SK-N-SH treated with all-trans-retinoic acid at 6 μM for 48 hours (cell line): ENCODE measurements around the gene TAMM41.

ENCODE experiments used
- ATAC-seq: fragments of 200-7000 bp; cut with Tn5 transposase; 3 replicates; pipeline ENCODE4 v1.9.1; 2020; ENCODE audit warnings: mild to moderate bottlenecking, moderate library complexity
- ARNTL ChIP-seq: fragments of 450-650 bp; formaldehyde crosslinking; IDR thresholded peaks from 2 replicates; pipeline ENCODE4 v1.5.0; 2020; ENCODE audit warnings: low read depth, mild to moderate bottlenecking, moderate library complexity, borderline replicate concordance
- BACH2 ChIP-seq: fragments of 250-450 bp; sonication (Bioruptor Pico); IDR thresholded peaks from 2 replicates; pipeline ENCODE4 v1.9.0; 2021; ENCODE audit warnings: mild to moderate bottlenecking, borderline replicate concordance
- CSDC2 ChIP-seq: fragments of 250-450 bp; sonication (Bioruptor Pico); IDR thresholded peaks from 2 replicates; pipeline ENCODE4 v1.5.0; 2020; ENCODE audit warnings: mild to moderate bottlenecking, moderate library complexity
- ESRRG ChIP-seq: fragments of 250-450 bp; sonication (Bioruptor Pico); IDR thresholded peaks from 2 replicates; pipeline ENCODE4 v1.6.1; 2021; ENCODE audit warnings: mild to moderate bottlenecking
- GLIS3 ChIP-seq: fragments of 250-450 bp; sonication (Bioruptor Pico); IDR thresholded peaks from 2 replicates; pipeline ENCODE4 v1.5.0; 2020; ENCODE audit warnings: mild to moderate bottlenecking, moderate library complexity
- ISL1 ChIP-seq: fragments of 250-450 bp; sonication (Bioruptor Pico); IDR thresholded peaks from 2 replicates; pipeline ENCODE4 v2.1.2; 2022; ENCODE audit warnings: mild to moderate bottlenecking, moderate library complexity
- OSR1 ChIP-seq: fragments of 250-450 bp; sonication (Bioruptor Pico); IDR thresholded peaks from 2 replicates; pipeline ENCODE4 v1.8.0; 2022; ENCODE audit warnings: moderate library complexity, mild to moderate bottlenecking, inconsistent platforms
- PPARA ChIP-seq: fragments of 250-450 bp; sonication (Bioruptor Pico); IDR thresholded peaks from 2 replicates; pipeline ENCODE4 v1.5.0; 2020; ENCODE audit warnings: mild to moderate bottlenecking, borderline replicate concordance
- RARB ChIP-seq: fragments of 250-450 bp; sonication (Bioruptor Pico); IDR thresholded peaks from 2 replicates; pipeline ENCODE4 v1.8.0; 2021; ENCODE audit warnings: mild to moderate bottlenecking, moderate library complexity
- SNAI2 ChIP-seq: fragments of 250-450 bp; sonication (Bioruptor Pico); IDR thresholded peaks from 2 replicates; pipeline ENCODE4 v1.5.0; 2020; ENCODE audit warnings: mild to moderate bottlenecking, moderate library complexity
- TCF4 ChIP-seq: fragments of 250-450 bp; sonication (Bioruptor Pico); IDR thresholded peaks from 2 replicates; pipeline ENCODE4 v1.8.0; 2021; ENCODE audit warnings: mild to moderate bottlenecking, moderate library complexity, borderline replicate concordance
- TOX ChIP-seq: fragments of 250-450 bp; sonication (Bioruptor Pico); IDR thresholded peaks from 2 replicates; pipeline ENCODE4 v1.8.0; 2021; ENCODE audit warnings: mild to moderate bottlenecking, moderate library complexity, borderline replicate concordance
- ZC3H10 ChIP-seq: fragments of 250-450 bp; sonication (Bioruptor Pico); IDR thresholded peaks from 2 replicates; pipeline ENCODE4 v1.5.1; 2021; ENCODE audit warnings: mild to moderate bottlenecking, moderate library complexity
- ZFP3 ChIP-seq: fragments of 250-450 bp; sonication (Bioruptor Pico); IDR thresholded peaks from 2 replicates; pipeline ENCODE4 v1.5.0; 2020; ENCODE audit warnings: mild to moderate bottlenecking, moderate library complexity
- ZFP30 ChIP-seq: fragments of 450-650 bp; formaldehyde crosslinking; IDR thresholded peaks from 2 replicates; pipeline ENCODE4 v1.5.0; 2022; ENCODE audit warnings: mild to moderate bottlenecking, moderate library complexity
- ZNF565 ChIP-seq: fragments of 450-650 bp; formaldehyde crosslinking; conservative IDR thresholded peaks from 2 replicates; pipeline ENCODE4 v1.5.0; 2020; ENCODE audit warnings: low read depth, mild to moderate bottlenecking, moderate library complexity
- ZNF70 ChIP-seq: fragments of 450-650 bp; formaldehyde crosslinking; IDR thresholded peaks from 2 replicates; pipeline ENCODE4 v1.5.0; 2020; ENCODE audit warnings: mild to moderate bottlenecking, moderate library complexity
- ZNF8 ChIP-seq: fragments of 450-650 bp; formaldehyde crosslinking; IDR thresholded peaks from 2 replicates; pipeline ENCODE4 v1.5.0; 2020; ENCODE audit warnings: mild to moderate bottlenecking, moderate library complexity
- TF ChIP-seq, protein P1 (sequence below): fragments of 250-450 bp; sonication (Bioruptor Pico); IDR thresholded peaks from 2 replicates; pipeline ENCODE4 v1.5.0; 2020; ENCODE audit warnings: mild to moderate bottlenecking, moderate library complexity
- TF ChIP-seq, protein P2 (sequence below): fragments of 250-450 bp; sonication (Bioruptor Pico); IDR thresholded peaks from 2 replicates; pipeline ENCODE4 v1.5.1; 2020; ENCODE audit warnings: low read depth, mild to moderate bottlenecking, moderate library complexity
- TF ChIP-seq, protein P3 (sequence below): fragments of 250-450 bp; sonication (Bioruptor Pico); IDR thresholded peaks from 2 replicates; pipeline ENCODE4 v1.5.1; 2021; ENCODE audit warnings: mild to moderate bottlenecking, moderate library complexity
- TF ChIP-seq, protein P4 (sequence below): fragments of 250-450 bp; sonication (Bioruptor Pico); IDR thresholded peaks from 2 replicates; pipeline ENCODE4 v1.8.0; 2020; ENCODE audit warnings: mild to moderate bottlenecking, moderate library complexity, borderline replicate concordance
- TF ChIP-seq, protein P5 (sequence below): fragments of 250-450 bp; sonication (Bioruptor Pico); IDR thresholded peaks from 2 replicates; pipeline ENCODE4 v1.8.0; 2021; ENCODE audit warnings: low read depth, mild to moderate bottlenecking, moderate library complexity, borderline replicate concordance

Gene TAMM41

DNA sequence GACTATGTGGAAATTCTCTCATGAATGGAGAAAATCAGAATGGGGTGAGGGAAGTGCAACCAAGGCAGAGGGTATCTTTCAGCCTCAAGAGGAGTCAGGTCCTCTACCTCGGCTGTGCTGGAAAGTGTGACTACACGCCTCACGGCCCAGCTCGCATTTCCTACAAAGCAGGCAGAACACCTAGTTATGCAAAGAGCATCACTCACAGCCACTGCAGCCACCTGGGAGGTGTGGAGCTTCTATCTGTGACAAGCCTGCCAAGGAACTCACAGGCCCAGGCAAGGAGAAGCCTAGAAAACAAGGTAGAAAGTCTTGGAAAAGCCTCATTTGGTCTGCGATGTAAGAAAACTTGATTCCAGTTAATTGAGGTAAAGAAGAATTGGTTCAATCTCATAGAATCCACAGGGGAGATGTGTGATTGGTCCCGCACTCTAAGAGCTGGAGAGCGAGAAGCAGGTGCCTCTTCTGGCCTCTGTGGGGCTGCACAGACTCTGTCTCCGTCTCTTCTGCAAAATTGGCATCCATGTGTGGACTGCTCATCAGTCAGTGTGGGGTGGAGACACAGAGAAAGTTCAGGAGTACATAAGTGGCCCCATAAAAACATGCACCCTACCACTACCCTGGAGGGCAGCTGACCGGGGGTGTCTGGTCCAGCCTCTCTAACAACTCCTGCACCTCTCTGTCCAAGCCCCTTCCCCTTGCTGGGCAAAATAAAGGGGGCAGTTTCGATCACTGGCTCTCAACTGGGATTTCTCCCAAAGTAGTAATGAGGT, 76.8 kb downstream of the TAMM41 start:
- ATAC-seq: peak; percentile 12
- TF ChIP-seq TOX (CRISPR knock-in tag) (no peak), ZNF565 (CRISPR knock-in tag) (no peak), ZFP3 (CRISPR knock-in tag) (no peak), ZC3H10 (CRISPR knock-in tag) (no peak), ZFP30 (CRISPR knock-in tag) (no peak), OSR1 (CRISPR knock-in tag) (no peak), ZNF8 (no peak), GLIS3 (CRISPR knock-in tag) (no peak), PPARA (CRISPR knock-in tag) (no peak), ISL1 (CRISPR knock-in tag) (no peak), ESRRG (CRISPR knock-in tag) (no peak), CSDC2 (no peak), BACH2 (CRISPR knock-in tag) (no peak), ARNTL (no peak), TCF4 (no peak), RARB (CRISPR knock-in tag) (no peak), SNAI2 (CRISPR knock-in tag) (no peak)
- TF ChIP-seq, protein P1, sequence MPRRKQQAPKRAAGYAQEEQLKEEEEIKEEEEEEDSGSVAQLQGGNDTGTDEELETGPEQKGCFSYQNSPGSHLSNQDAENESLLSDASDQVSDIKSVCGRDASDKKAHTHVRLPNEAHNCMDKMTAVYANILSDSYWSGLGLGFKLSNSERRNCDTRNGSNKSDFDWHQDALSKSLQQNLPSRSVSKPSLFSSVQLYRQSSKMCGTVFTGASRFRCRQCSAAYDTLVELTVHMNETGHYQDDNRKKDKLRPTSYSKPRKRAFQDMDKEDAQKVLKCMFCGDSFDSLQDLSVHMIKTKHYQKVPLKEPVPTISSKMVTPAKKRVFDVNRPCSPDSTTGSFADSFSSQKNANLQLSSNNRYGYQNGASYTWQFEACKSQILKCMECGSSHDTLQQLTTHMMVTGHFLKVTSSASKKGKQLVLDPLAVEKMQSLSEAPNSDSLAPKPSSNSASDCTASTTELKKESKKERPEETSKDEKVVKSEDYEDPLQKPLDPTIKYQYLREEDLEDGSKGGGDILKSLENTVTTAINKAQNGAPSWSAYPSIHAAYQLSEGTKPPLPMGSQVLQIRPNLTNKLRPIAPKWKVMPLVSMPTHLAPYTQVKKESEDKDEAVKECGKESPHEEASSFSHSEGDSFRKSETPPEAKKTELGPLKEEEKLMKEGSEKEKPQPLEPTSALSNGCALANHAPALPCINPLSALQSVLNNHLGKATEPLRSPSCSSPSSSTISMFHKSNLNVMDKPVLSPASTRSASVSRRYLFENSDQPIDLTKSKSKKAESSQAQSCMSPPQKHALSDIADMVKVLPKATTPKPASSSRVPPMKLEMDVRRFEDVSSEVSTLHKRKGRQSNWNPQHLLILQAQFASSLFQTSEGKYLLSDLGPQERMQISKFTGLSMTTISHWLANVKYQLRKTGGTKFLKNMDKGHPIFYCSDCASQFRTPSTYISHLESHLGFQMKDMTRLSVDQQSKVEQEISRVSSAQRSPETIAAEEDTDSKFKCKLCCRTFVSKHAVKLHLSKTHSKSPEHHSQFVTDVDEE (CRISPR knock-in tag): no peak
- TF ChIP-seq, protein P2, sequence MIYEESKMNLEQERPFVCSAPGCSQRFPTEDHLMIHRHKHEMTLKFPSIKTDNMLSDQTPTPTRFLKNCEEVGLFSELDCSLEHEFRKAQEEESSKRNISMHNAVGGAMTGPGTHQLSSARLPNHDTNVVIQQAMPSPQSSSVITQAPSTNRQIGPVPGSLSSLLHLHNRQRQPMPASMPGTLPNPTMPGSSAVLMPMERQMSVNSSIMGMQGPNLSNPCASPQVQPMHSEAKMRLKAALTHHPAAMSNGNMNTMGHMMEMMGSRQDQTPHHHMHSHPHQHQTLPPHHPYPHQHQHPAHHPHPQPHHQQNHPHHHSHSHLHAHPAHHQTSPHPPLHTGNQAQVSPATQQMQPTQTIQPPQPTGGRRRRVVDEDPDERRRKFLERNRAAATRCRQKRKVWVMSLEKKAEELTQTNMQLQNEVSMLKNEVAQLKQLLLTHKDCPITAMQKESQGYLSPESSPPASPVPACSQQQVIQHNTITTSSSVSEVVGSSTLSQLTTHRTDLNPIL (CRISPR knock-in tag): no peak
- TF ChIP-seq, protein P3, sequence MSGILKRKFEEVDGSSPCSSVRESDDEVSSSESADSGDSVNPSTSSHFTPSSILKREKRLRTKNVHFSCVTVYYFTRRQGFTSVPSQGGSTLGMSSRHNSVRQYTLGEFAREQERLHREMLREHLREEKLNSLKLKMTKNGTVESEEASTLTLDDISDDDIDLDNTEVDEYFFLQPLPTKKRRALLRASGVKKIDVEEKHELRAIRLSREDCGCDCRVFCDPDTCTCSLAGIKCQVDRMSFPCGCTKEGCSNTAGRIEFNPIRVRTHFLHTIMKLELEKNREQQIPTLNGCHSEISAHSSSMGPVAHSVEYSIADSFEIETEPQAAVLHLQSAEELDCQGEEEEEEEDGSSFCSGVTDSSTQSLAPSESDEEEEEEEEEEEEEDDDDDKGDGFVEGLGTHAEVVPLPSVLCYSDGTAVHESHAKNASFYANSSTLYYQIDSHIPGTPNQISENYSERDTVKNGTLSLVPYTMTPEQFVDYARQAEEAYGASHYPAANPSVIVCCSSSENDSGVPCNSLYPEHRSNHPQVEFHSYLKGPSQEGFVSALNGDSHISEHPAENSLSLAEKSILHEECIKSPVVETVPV (CRISPR knock-in tag): no peak

DNA sequence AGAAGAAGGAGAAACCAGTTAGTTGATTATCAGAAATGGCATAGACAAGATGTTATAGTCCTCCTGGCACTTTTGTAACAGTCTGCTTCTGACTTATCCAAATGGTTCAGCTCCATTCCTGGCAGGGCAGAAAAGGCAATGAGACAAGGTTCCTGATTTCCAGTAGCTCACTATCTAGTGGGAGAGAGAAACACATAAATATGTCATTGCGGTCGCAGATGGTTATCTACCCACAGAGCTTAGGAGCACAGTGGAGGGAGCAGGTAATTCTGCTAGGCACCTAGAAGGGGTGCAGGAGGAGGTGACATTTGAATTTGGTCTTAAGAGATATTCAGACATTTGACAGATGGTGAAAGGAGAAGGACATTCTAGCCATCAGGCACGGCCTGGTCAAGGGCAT, 78.1 kb downstream of the TAMM41 start:
- no peak for ATAC-seq
- TF ChIP-seq, protein P1 (CRISPR knock-in tag): no peak
- TF ChIP-seq ZC3H10 (CRISPR knock-in tag) (no peak), CSDC2 (no peak), ZFP30 (CRISPR knock-in tag) (no peak), ZNF565 (CRISPR knock-in tag) (no peak), GLIS3 (CRISPR knock-in tag) (no peak), ESRRG (CRISPR knock-in tag) (no peak), ZFP3 (CRISPR knock-in tag) (no peak), TOX (CRISPR knock-in tag) (no peak), ISL1 (CRISPR knock-in tag) (no peak), ARNTL (no peak), TCF4 (no peak), ZNF70 (CRISPR knock-in tag) (no peak)
- TF ChIP-seq, protein P2 (CRISPR knock-in tag): no peak
- TF ChIP-seq, protein P4, sequence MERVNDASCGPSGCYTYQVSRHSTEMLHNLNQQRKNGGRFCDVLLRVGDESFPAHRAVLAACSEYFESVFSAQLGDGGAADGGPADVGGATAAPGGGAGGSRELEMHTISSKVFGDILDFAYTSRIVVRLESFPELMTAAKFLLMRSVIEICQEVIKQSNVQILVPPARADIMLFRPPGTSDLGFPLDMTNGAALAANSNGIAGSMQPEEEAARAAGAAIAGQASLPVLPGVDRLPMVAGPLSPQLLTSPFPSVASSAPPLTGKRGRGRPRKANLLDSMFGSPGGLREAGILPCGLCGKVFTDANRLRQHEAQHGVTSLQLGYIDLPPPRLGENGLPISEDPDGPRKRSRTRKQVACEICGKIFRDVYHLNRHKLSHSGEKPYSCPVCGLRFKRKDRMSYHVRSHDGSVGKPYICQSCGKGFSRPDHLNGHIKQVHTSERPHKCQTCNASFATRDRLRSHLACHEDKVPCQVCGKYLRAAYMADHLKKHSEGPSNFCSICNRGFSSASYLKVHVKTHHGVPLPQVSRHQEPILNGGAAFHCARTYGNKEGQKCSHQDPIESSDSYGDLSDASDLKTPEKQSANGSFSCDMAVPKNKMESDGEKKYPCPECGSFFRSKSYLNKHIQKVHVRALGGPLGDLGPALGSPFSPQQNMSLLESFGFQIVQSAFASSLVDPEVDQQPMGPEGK (CRISPR knock-in tag): no peak
- TF ChIP-seq, protein P5, sequence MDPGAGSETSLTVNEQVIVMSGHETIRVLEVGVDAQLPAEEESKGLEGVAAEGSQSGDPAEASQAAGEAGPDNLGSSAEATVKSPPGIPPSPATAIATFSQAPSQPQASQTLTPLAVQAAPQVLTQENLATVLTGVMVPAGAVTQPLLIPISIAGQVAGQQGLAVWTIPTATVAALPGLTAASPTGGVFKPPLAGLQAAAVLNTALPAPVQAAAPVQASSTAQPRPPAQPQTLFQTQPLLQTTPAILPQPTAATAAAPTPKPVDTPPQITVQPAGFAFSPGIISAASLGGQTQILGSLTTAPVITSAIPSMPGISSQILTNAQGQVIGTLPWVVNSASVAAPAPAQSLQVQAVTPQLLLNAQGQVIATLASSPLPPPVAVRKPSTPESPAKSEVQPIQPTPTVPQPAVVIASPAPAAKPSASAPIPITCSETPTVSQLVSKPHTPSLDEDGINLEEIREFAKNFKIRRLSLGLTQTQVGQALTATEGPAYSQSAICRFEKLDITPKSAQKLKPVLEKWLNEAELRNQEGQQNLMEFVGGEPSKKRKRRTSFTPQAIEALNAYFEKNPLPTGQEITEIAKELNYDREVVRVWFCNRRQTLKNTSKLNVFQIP (CRISPR knock-in tag): no peak
